Activated CD8-positive, alpha-beta memory T cell treated with anti-CD3 and anti-CD28 coated beads, Interleukin-2, amount 50 U/mL, for 48 hours (primary cell): ENCODE data around the gene TIGD2.

Source experiments
- DNase-seq: peaks from one replicate; pipeline ENCODE4 v3.0.0-alpha.2; 2020

Gene TIGD2

DNA sequence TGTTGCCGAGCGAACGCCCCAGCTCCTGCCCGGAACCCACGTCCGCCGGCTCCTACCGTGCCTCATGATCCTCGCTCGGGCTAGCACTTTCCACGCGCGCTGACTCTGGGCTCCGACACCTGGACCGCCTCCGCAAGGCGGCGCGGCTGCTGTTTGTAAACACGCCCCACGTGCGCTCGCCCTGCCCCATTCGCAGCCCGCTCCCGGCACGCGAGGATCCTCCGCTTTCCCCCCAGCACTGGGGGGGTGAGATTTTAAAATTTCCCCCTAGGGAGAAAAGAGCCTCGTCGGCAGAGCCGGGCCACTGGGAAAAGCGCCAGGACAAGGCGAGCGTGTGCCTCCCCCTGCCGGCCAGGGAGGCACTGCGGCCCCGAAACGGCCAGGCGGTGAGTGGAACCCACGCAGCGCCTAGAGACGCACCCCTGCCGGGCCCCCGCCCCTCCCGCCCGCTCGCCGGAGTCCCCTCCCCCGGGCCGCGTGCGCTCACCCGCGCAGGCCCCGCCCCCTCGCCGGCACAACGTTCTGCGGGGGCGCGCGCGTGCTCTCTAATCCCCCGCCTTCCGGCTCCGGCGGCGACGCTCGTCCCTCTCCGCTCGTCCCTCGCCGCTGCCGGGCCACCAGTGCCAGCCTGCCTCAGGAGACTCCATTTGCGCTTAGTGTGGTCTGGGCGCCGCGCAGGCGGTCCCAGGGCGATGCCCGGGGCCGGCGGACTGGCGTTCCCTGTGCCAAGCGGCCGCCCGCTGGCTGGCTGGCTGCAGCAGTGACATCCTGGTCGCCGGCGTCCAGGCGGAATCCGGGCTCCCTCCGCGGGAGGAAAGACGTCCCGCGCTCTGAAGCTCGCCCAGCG is at the start of gene TIGD2:
Gene TIGD2, plus strand, starts transcription at position 548 of the 847 bp plus-strand sequence. CDS start 1,442 bp downstream, outside the sequence.
- DNase-seq: peak; percentile 91

DNA sequence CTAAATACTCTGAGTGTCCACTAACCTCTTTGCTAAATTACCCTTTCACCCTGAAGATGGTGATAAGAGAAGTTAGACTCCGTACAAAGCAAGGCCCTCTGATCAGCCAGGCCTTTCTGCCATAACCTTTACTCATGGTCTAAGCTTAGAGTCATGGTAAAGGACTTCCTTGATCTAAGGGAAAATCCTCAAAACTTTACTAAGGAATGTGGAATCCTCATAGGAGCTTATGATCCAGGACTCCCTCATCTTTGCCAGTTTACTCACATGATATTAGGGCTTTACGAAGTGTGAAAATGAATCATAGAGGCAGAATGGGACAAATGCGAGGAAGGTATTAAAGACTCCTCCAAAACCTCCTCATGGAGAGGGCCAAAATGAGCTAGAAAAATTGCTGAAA is 46.5 kb upstream of the TIGD2 start:
- DNase-seq: no peak

DNA sequence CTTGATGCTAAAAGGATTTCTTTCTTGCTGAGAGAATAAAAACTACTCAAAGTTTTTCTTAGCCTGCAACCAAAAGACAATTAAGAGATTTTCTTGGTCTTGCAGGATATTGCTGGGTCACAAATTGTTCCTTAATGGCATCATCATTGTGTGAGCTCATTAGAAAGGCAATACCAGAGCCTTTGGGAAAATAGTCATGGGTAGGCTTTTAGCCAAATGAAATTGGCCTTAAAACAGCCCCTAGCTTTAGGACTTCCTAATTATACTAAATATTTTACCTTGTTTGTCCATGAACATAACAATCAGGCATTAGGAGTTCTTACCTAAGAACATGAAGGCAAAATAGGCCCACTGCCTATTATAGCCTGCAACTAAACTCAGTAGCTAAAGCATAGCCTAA is 43.9 kb upstream of the TIGD2 start:
- DNase-seq: no peak

DNA sequence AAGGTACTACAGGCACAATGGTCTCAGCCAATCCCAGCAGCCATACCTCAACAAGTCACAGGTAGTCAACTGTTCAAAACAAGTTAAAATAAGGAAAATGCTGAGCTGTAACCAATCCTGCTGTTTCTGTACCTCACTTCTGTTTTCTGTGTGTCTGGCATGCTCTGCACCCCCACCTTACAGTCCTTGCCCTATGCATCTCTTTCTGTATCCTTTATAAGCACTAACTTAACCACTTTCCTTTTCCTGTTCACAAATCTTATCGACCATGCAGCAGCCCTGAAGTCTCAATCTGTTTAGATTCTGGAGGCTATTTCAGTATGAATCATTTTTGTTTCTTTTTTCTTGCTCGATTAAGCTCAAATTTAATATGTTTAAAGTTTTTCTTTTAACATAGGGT is 41.9 kb upstream of the TIGD2 start:
- DNase-seq: no peak

DNA sequence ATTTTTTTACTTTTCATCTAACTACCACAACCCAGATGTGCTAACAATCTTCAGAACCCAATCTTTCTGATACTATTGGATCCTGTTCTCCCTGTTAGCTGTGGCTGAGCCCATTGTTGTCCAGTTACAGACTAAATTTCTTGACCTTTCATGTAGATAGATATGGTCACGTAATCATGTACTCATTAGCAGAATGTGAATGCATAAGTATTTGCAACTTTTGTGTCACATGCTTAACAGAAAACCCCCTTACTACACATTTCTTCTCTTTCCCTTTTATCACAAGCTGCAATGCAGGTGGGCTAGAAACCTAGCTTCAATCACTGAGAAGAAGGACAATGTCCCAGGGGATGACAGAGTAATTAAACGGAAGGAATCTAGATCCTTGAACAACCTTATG is 41.3 kb upstream of the TIGD2 start:
- no peak for DNase-seq

DNA sequence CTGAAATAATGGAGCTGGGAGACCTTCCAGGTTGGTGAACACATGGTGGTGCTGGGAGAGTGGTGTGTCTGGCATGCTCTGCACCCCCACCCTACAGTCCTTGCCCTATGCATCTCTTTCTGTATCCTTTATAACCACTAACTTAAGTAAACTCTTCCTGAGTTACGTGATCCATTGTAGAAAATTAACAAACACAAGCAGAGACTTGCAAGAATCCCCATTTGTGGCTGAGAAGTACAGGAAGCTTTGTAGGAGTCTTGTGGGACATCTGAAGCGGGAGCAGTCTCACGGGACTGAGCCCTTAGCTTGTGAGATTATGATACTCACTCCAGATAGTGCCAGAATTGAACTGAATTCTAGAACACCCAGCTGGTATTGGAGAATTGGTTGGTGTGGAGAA is 40.0 kb upstream of the TIGD2 start:
- no peak for DNase-seq

DNA sequence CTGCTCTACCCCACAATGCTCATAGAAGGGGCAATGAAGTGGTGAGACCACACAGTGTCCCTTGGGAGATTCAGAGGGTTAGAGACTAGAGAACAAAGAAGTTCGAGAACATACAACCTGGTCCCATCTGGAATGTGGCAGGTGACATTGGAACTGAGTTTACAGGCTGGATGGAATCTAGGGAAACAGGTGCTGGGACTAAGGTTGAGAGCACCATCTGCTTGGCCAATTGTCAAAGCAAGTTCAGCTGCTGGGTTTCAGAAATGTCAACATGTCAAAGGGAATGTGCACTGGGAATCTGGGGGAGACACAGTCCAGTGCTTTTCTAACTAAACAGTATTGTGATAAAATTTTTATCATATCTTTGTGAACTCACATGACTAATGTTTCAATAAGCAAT is 38.4 kb upstream of the TIGD2 start:
- DNase-seq: no peak

DNA sequence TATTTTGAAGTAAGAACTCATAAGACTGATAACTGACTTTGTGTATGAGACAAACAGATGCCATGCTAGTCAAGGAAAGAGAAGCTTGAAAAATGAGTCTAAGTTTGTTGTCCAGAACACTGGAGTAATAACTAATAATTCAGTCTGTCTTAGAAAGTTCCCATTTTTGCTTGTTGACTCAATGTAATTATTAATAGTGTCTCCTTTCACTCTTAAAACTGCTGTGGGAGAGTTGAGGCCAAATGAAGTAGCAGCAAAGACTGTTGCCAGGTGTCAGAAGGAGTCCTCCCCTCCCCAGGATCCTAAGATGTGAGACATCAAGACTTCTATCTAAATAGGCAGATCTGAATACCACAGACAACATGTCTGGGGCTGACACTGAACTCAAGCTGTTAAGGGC is 33.6 kb upstream of the TIGD2 start:
- no peak for DNase-seq

DNA sequence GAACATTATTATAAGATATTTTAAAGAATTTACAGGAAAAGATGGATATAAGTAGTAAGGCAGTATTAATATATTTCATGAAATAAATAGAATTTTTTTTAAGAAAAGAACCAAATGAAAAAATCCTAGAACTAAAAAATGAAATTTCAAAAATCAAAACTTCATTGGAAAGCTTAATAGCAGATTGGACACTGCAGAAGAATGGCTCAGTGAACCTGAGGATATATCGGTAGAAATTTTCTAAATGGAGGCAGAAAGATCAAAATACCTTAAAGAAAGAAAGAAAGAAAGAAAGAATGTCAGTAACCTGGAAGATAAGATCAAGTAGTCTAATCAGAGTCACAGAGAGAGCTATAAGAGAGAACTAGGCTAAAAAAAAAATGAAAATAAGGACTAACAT is 33.0 kb upstream of the TIGD2 start:
- DNase-seq: no peak

DNA sequence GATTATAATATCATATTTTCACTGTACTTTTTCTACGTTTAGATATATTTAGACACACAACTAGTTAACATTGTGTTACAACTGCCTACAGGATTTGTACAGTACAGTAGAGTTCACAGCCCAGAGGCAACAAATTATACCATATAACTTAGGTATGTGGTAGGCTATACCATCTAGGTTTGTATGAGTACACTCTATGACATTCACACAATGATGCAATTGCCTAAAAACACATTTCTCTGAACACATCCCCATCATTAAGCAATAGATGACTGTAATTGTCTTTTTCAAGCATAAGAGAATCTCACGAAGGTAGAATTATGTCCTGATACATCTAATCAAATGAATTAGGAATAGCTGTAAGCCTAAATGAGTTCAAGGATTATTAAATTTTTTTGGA is 12.3 kb upstream of the TIGD2 start:
- DNase-seq: no peak

DNA sequence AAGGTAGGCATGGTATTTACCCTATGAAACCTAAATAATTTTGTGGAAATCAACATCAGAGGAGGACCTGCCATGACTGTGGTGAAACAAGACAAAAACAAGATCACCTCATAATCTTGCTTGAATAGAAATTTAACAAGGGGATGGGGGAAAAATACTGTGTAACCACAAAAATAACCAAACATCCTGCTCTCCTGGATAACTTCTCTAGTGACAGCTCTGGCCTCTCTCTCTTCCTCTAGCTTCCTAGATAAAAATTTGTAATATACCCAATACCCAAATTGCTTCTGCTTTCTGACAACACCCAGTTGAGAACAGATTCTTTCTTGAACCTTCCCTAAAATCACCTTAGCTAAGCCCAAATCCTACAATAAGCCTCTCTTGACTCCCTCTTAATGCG is 11.9 kb upstream of the TIGD2 start:
- no peak for DNase-seq

DNA sequence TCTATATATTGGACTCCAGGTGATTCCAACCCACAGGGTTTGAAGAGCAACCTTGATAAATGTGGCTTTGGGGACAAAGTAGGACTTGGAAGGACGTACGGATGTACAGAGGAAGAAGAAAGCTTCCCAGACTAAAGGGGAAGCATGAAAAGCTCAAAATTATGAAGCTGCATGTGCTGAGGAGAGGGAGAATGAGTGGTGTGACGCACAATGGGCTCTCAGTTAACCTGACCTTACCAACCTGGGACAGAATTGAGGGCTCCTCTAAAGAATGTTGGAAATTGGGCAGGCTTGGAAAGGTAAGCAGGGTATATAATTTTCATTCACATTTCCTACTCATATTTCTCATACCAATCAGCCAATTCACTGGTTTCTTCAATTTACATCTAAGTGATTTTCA is 10.5 kb upstream of the TIGD2 start:
- no peak for DNase-seq

DNA sequence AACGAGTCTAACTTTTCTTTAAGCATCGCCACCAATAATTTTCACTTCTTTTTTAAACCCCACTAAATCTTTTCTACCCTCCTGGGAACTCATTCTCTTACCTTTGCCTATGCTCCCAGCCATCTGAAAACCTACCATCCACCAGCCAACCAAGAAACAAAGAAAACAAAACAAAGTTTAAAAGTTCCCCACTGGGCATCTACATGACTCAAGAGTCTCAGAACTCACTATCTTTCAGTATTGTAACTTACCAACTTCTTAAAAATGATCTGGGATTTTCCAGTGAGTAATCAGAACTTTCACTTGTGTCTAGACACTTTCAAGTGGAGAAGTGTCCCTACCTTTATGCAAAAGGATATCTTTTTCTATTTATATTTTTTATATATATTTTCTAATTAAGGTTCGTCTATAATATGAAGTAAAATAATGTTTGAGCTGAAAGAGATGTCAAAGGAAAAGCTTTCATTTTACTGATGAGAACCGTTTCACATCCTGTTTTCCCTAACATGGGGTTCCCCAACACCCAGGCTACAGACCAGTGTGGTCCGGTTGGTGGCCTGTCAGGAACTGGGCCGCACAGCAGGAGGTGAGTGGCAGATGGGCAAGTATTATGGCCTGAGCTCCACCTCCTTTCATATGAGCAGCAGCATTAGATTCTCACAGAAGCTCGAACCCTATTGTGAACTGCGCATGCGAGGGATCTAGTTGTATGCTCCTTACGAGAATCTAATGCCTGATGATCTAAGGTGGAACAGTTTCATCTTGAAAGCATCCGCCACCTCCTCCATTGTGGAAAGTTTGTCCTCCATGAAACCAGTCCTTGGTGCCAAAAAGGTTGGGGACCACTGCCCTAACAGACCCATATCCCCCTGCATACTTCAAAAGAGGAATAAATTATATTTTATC is 9.8 kb upstream of the TIGD2 start:
- DNase-seq: no peak

DNA sequence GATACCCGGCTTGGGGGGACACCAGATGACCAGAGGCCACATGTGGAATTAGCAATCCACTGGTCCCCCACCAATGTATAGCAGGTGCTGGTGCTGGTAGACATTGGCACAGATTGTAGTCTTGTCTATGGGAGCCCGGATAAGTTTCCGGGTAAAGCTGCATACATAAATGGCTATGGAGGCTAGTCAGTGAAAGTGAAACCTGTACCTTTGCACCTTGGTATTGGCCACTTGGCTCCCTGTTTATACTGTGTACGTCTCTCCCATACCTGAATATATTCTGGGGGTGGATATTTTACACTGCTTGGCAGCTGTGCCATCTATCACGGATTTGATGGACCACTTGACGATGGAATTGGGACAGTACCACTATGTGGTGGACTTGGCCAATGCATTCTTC is 5.6 kb upstream of the TIGD2 start:
- no peak for DNase-seq

DNA sequence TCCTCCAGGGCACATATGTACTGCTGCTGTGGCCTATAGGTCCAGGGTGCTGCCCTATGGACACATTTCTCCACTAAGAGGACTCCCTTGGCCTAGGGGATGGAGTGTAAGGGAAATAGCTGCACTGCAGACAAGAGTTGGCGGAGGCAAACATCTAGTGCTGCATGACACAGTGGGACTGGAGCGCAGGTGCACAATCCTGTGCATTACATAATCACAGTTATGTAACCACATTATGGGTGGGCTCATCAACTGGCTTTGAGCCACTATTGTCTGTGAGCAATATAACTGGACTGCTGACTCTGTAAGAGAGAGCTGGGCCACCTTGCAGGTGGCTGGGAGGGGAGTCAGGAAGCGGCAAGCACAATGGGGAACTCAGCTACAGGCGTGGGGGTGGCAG is 3.2 kb upstream of the TIGD2 start:
- DNase-seq: no peak

DNA sequence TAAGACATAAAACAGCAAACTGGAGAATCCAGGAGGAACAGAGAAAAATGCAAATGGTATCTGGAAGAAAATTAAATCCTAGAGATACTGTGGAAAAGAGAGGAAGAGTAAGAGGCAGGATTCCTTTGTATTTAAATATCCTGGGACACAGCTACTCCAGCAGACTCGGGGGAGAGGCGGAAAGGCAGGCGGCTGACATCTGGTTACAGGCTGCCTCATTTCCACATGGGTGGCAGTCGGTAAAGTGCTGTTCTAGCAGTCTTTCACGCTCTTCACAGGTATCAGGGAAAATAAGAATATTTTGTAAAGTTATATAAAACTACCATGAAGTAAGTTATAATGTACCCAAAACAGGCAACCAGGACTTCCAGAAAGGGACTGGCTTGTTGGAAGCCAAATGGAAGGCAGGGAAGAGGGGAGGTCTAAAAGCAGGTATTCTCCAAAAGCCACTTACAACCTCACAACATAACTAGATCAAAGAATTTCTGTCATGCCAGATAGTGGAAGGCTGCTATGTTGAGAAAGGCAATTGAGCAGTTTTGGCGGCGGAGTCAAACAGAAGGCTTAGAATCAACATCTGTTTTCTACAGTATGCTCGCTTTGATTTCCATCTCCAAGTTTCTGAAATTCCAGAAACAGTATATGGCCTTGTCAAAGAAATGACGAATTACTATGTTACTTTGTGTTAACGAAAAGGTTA is 1.3 kb upstream of the TIGD2 start:
- DNase-seq: no peak

DNA sequence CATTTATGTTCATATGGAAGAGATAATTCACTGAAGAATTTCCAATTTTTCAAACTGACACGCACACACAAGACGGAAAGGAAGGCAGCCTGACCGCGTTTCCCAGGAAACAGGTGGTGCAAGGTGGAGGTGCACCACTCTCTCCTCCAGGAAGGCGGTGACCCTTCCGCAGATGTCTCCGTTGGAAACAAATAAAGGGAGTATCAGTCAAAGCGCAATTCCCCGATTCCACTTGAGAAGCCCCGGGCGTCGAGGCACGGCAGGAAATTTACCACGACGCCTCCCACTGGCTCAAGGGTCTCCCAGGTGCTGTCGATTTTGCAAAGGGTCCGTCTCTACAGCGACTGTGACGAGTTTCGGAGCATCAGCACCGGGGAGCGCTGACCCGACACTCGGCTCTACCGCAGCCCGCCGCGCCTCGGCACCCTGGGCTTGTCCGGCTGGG is 770 bp upstream of the TIGD2 start:
- DNase-seq: no peak

DNA sequence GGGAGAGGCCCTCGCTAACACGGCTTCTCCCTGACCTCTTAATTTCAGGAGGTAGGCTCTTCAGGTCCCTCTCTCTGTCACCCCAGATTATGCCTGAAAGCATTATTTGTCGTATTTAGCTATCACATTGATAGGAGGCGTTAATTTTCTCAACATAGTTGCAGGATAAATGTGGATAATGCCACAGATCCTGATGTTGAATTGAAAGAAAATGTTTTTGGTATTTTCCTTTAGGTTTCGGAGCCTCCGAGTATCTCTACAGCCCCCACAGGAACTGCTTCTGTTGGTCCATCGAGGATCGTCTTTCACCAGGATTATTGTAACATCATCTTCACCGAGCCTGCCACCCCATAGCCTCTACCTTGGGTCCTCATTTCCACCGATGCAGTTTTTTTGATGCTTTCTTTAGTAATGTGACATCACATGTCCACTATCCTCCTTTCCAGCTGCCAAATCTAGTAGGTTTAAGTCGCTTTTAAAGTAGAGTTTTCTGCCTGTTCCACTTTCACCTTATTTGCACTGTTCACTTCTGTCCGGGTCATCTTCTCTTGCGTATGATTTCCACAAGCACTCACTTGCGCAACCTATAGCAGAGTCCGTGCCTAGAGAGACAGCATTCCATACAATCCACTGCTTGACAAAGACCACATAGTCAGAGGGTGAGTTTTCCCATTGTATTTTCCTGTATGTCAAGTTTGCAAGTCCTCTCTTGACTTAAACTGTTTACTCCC is 665 bp downstream of the TIGD2 start:
- no peak for DNase-seq

DNA sequence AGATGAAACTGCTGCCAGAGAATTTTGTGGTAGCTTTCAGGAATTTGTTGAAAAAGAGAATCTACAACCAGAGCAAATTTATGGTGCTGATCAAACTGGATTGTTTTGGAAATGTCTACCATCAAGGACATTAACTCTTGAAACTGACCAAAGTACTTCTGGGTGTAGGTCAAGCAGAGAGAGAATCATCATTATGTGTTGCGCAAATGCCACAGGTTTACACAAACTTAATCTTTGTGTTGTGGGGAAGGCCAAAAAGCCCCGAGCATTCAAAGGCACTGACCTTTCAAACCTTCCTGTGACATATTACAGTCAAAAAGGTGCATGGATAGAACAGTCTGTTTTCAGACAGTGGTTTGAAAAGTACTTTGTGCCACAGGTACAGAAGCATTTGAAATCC is 2.1 kb downstream of the TIGD2 start:
- DNase-seq: no peak

DNA sequence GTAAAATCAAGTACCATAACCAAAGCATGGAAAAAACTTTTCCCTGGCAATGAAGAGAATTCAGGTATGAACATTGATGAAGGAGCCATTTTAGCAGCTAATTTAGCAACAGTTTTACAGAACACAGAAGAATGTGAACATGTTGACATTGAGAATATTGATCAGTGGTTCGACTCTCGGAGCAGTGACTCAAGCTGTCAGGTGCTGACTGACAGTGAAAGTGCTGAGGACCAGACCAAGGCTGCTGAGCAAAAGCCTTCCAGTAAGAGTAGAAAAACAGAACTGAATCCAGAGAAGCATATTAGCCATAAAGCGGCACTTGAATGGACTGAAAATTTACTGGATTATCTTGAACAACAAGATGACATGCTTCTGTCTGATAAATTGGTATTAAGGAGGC is 2.8 kb downstream of the TIGD2 start:
- DNase-seq: no peak

DNA sequence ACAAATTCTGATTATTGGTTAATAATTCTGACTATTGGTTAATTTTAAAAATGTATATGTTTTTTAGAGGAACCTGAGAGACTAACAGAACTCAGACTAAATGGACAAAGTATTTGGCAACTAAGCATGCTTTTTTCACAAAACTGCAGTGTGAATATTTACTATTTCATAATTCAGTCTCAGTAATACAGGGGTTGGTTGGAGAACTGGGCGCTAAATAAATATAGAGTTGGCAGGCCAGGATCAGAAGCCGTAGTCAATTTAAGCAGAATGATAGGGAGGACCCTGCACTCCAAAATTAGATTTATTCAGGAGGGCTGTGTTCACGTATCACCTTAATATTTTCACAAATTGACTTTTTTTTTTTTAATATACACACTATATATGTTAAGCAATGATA is 5.8 kb downstream of the TIGD2 start:
- no peak for DNase-seq

DNA sequence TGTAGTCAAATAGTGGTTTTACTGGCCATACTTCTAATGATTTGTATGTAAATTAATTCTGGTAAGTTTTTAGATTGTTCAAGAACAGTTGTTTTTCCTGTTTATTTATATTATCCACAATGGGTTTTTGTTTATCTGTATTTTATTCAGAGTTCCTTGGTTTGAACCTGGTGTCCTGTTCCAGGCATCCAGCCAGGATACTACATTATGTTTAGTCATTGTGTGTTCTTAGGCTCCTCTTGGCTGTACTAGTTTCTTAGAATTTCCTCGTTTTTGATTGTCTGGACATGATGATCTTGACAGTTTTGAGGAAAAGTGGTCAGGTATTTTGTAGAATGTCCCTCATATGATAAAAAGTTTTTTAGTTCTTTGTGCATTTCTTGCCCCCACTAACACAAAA is 7.8 kb downstream of the TIGD2 start:
- no peak for DNase-seq

DNA sequence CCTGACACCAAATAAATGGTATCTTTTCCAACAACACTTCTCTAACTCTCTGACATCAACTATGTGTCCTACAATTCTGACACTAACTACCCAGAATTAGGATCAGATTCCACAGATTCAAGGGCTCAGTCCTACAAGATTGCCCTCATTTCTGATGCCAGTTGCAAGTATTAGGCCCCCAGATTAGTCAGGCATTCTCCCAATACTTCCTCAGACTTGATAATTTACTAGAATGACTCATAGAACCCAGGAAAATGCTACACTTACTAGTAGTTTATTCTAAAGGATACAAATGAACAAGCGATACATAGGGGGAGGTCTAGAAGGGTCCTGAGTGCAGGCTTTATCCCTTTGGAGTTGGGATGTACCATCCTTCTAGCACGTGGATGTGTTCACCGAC is 8.5 kb downstream of the TIGD2 start:
- DNase-seq: no peak
